Left ventricle myocardium inferior (tissue), 1 donor: ENCODE measurements around the gene TLCD3A. TPM values are rescaled to one million over a fixed set of nuclear protein-coding genes. Genes with fewer than 3 reads are reported as not detected.

ENCODE experiments used
- DNase-seq: peaks from one replicate; pipeline ENCODE4 v3.0.0-alpha.2; 2020
- H3K27ac ChIP-seq: fragments of 200-600 bp; replicated peaks from 2 replicates; pipeline ENCODE4 v1.8.0; 2021
- H3K27me3 ChIP-seq: fragments of 200-600 bp; 2 replicates; pipeline ENCODE4 v1.8.0; 2021; ENCODE audit warnings: low read depth
- H3K36me3 ChIP-seq: fragments of 200-600 bp; 2 replicates; pipeline ENCODE4 v1.8.0; 2021
- H3K4me1 ChIP-seq: fragments of 200-600 bp; 2 replicates; pipeline ENCODE4 v1.8.0; 2021
- H3K4me3 ChIP-seq: fragments of 200-600 bp; 2 replicates; pipeline ENCODE4 v1.8.0; 2021; ENCODE audit warnings: mild to moderate bottlenecking, moderate library complexity
- H3K9me3 ChIP-seq: fragments of 200-600 bp; replicated peaks from 2 replicates; pipeline ENCODE4 v1.8.0; 2021
- CTCF ChIP-seq: fragments of 200-600 bp; IDR thresholded peaks from 2 replicates; pipeline ENCODE4 v1.8.0; 2021; ENCODE audit warnings: antibody characterized with exemption, mild to moderate bottlenecking, borderline replicate concordance
- intact Hi-C: fragments of 100-400 bp; cut with micrococcal nuclease; formaldehyde crosslinking; loops from one replicate; pipeline ENCODE4 v1.11.0; 2022
- total RNA-seq: library from RNA; stranded (reverse); fragmentation: NEBNext Ultra II Directional; extraction: Animal tissue kit (Norgen Biotek cat#: 25700); gene quantifications from one replicate; pipeline ENCODE4 v1.2.1, GENCODE V29; 2021
- donor health status: DM: no; HTN: yes; CAD: no; lungs with severe emphysema.

Gene TLCD3A
- total RNA-seq, 1 donor from 2014 or later, result 1.5 TPM

GRCh38 chr17:720706-721539 lies 11.5 kb upstream of the TLCD3A start:
- TF ChIP-seq CTCF, result no peak
- H3K27me3 ChIP-seq, result no peaks in the 10 kb centered on the region
- peaks cover 8% of the 10 kb centered on the region for H3K4me1 ChIP-seq
- intact Hi-C loops, result no loop called here
- no peaks in the 10 kb centered on the region for H3K36me3 ChIP-seq
- no peak overlapping the region for H3K4me3 ChIP-seq
- no peaks in the 10 kb centered on the region for H3K9me3 ChIP-seq
- no peak overlapping the region for H3K27ac ChIP-seq
- DNase-seq, result no peak

- DNase-seq, result no peak
- Histone ChIP-seq H3K9me3 (no peaks in the 10 kb centered on the region), H3K4me3 (no peak overlapping the region), H3K36me3 (no peaks in the 10 kb centered on the region), H3K27ac (no peak overlapping the region), H3K4me1 (peaks cover 2% of the 10 kb centered on the region), H3K27me3 (no peaks in the 10 kb centered on the region)
- no peak for TF ChIP-seq CTCF
- intact Hi-C loops, result no loop called here
Observed at GRCh38 chr17:721540-721937, 10.9 kb upstream of the TLCD3A start.

- H3K36me3 ChIP-seq, result no peaks in the 10 kb centered on the region
- intact Hi-C loops, result no loop called here
- no peaks in the 10 kb centered on the region for H3K9me3 ChIP-seq
- no peak overlapping the region for H3K4me3 ChIP-seq
- H3K27ac ChIP-seq, result no peak overlapping the region
- H3K27me3 ChIP-seq, result no peaks in the 10 kb centered on the region
- H3K4me1 ChIP-seq, result no peaks in the 10 kb centered on the region
- no peak for DNase-seq
- no peak for TF ChIP-seq CTCF
Observed at GRCh38 chr17:725084-725483, 7.3 kb upstream of the TLCD3A start.

- no peaks in the 10 kb centered on the region for H3K27me3 ChIP-seq
- no peak for DNase-seq
- H3K4me3 ChIP-seq, result no peak overlapping the region
- no peak for TF ChIP-seq CTCF
- H3K36me3 ChIP-seq, result no peaks in the 10 kb centered on the region
- no peaks in the 10 kb centered on the region for H3K4me1 ChIP-seq
- H3K27ac ChIP-seq, result no peak overlapping the region
- no peaks in the 10 kb centered on the region for H3K9me3 ChIP-seq
- intact Hi-C loops, result no loop called here
Observed at GRCh38 chr17:725746-726145, 6.7 kb upstream of the TLCD3A start.

- Histone ChIP-seq H3K9me3 (no peaks in the 10 kb centered on the region), H3K36me3 (no peaks in the 10 kb centered on the region), H3K27me3 (no peaks in the 10 kb centered on the region), H3K4me3 (no peak overlapping the region), H3K27ac (no peak overlapping the region), H3K4me1 (peaks cover 4% of the 10 kb centered on the region)
- DNase-seq, result no peak
- no peak for TF ChIP-seq CTCF
- intact Hi-C loops, result no loop called here
Observed at GRCh38 chr17:726271-726919, 6.0 kb upstream of the TLCD3A start.
